ENCODE results near the gene MRPL33. TPM values are rescaled to one million over a fixed set of nuclear protein-coding genes. Genes with fewer than 3 reads are reported as not detected.

MRPL33 gene
- total and polyA plus RNA-seq, 4 donors = 31.2 to 130 (median 41.0) TPM

DNA sequence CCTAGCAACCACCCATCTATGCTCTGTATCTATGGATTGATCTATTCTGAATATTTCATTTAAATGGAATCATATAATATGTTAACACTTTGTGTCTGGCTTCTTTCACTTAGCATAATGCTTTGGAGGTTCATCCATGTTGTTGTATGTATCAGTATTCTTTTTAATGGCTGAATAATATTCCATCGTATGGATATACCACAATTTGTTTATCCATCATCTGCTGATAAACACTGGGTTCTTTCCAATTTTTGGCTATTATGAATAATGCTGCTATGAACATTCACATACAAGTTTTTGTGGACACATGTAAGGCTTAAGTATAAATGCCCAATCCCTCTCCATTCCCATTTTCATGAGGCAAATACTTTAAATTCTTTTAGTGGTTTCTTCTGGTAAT, 52.9 kb downstream of the MRPL33 start:
- Histone ChIP-seq H3K27ac (ENCODE audit: low read depth in 1 of 2, low read length in 2 of 2) (no peak overlapping the region), H3K4me1 (ENCODE audit: control insufficient read depth in 4 of 4, insufficient read depth in 4 of 4, low read length in 3 of 4) (no peaks in the 10 kb centered on the region), H3K27me3 (ENCODE audit: control insufficient read depth in 4 of 4, insufficient read depth in 4 of 4, low read length in 3 of 4) (no peaks in the 10 kb centered on the region), H3K9me3 (ENCODE audit: control insufficient read depth in 4 of 4, low read length in 3 of 4) (peaks cover 0 to 1% (median 0%) of the 10 kb centered on the region in 4 donors), H3K9ac (ENCODE audit: low read depth in 1 of 2, low read length in 2 of 2) (no peak overlapping the region), H3K36me3 (ENCODE audit: control insufficient read depth in 4 of 4, insufficient read depth in 3 of 4, low read depth in 1 of 4, low read length in 3 of 4) (peaks cover 3 to 39% (median 6%) of the 10 kb centered on the region in 4 donors), H3K4me3 (ENCODE audit: low read depth in 1 of 3, low read length in 3 of 3) (no peak overlapping the region)
- TF ChIP-seq, protein P1, sequence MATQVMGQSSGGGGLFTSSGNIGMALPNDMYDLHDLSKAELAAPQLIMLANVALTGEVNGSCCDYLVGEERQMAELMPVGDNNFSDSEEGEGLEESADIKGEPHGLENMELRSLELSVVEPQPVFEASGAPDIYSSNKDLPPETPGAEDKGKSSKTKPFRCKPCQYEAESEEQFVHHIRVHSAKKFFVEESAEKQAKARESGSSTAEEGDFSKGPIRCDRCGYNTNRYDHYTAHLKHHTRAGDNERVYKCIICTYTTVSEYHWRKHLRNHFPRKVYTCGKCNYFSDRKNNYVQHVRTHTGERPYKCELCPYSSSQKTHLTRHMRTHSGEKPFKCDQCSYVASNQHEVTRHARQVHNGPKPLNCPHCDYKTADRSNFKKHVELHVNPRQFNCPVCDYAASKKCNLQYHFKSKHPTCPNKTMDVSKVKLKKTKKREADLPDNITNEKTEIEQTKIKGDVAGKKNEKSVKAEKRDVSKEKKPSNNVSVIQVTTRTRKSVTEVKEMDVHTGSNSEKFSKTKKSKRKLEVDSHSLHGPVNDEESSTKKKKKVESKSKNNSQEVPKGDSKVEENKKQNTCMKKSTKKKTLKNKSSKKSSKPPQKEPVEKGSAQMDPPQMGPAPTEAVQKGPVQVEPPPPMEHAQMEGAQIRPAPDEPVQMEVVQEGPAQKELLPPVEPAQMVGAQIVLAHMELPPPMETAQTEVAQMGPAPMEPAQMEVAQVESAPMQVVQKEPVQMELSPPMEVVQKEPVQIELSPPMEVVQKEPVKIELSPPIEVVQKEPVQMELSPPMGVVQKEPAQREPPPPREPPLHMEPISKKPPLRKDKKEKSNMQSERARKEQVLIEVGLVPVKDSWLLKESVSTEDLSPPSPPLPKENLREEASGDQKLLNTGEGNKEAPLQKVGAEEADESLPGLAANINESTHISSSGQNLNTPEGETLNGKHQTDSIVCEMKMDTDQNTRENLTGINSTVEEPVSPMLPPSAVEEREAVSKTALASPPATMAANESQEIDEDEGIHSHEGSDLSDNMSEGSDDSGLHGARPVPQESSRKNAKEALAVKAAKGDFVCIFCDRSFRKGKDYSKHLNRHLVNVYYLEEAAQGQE (IDR thresholded peaks at IDR 0.05) = no peak
- no peak for TF ChIP-seq NR2F2 (IDR thresholded peaks at IDR 0.05)
- no peak for TF ChIP-seq FOXA1 (IDR thresholded peaks at IDR 0.05)
- no peak for TF ChIP-seq JUND (IDR thresholded peaks at IDR 0.05)
- no peak for TF ChIP-seq TAF1 (conservative IDR thresholded peaks at IDR 0.05)
- TF ChIP-seq RAD21 (IDR thresholded peaks at IDR 0.05) = no peak
- TF ChIP-seq, protein P2, sequence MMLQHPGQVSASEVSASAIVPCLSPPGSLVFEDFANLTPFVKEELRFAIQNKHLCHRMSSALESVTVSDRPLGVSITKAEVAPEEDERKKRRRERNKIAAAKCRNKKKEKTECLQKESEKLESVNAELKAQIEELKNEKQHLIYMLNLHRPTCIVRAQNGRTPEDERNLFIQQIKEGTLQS (IDR thresholded peaks at IDR 0.05) = no peak
- TF ChIP-seq, protein P3, sequence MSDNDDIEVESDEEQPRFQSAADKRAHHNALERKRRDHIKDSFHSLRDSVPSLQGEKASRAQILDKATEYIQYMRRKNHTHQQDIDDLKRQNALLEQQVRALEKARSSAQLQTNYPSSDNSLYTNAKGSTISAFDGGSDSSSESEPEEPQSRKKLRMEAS (IDR thresholded peaks at IDR 0.05) = no peak
- TF ChIP-seq FOXA2 (IDR thresholded peaks at IDR 0.05) = no peak
- TF ChIP-seq EGR1 (IDR thresholded peaks at IDR 0.05; ENCODE audit: low read depth in 2 of 2) = no peak
- TF ChIP-seq HNF4G (IDR thresholded peaks at IDR 0.05) = no peak
- TF ChIP-seq RXRA (IDR thresholded peaks at IDR 0.05) = no peak
- TF ChIP-seq GABPA (IDR thresholded peaks at IDR 0.05 in 1 of 2, conservative IDR thresholded peaks at IDR 0.05 in 1 of 2) = no peak
- TF ChIP-seq YY1 (IDR thresholded peaks at IDR 0.05) = no peak
- TF ChIP-seq, protein P4, sequence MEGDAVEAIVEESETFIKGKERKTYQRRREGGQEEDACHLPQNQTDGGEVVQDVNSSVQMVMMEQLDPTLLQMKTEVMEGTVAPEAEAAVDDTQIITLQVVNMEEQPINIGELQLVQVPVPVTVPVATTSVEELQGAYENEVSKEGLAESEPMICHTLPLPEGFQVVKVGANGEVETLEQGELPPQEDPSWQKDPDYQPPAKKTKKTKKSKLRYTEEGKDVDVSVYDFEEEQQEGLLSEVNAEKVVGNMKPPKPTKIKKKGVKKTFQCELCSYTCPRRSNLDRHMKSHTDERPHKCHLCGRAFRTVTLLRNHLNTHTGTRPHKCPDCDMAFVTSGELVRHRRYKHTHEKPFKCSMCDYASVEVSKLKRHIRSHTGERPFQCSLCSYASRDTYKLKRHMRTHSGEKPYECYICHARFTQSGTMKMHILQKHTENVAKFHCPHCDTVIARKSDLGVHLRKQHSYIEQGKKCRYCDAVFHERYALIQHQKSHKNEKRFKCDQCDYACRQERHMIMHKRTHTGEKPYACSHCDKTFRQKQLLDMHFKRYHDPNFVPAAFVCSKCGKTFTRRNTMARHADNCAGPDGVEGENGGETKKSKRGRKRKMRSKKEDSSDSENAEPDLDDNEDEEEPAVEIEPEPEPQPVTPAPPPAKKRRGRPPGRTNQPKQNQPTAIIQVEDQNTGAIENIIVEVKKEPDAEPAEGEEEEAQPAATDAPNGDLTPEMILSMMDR (IDR thresholded peaks at IDR 0.05; ENCODE audit: low read depth, low read length, missing input control) = no peak
- TF ChIP-seq HNF4A (conservative IDR thresholded peaks at IDR 0.05) = no peak
- TF ChIP-seq, protein P5, sequence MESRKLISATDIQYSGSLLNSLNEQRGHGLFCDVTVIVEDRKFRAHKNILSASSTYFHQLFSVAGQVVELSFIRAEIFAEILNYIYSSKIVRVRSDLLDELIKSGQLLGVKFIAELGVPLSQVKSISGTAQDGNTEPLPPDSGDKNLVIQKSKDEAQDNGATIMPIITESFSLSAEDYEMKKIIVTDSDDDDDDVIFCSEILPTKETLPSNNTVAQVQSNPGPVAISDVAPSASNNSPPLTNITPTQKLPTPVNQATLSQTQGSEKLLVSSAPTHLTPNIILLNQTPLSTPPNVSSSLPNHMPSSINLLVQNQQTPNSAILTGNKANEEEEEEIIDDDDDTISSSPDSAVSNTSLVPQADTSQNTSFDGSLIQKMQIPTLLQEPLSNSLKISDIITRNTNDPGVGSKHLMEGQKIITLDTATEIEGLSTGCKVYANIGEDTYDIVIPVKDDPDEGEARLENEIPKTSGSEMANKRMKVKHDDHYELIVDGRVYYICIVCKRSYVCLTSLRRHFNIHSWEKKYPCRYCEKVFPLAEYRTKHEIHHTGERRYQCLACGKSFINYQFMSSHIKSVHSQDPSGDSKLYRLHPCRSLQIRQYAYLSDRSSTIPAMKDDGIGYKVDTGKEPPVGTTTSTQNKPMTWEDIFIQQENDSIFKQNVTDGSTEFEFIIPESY (IDR thresholded peaks at IDR 0.05) = no peak
- no peak for TF ChIP-seq SP1 (IDR thresholded peaks at IDR 0.05)
- 97% methylated on average over 1 of the region's 1 CpG for WGBS
- DNase-seq (ENCODE audit: low spot score) = no peak
